ENCODE measurements around the gene ZC3H12A. TPM values are rescaled to one million over a fixed set of nuclear protein-coding genes. Genes with fewer than 3 reads are reported as not detected.
"Not testable (repeated sequence)": the region's sequence is repeated elsewhere in the genome, so short reads cannot be mapped to it uniquely, and the experiment has no call there.

ZC3H12A gene
- total and polyA plus RNA-seq, 7 donors = 7.4 to 72.4 (median 14.4) TPM

- Histone ChIP-seq H3K4me3 (no peak overlapping the region), H3K9me3 (no peaks in the 10 kb centered on the region), H3K4me1 (peaks cover 0 to 38% (median 23%) of the 10 kb centered on the region in 4 donors), H3K27ac (peak overlapping the region; percentile 39 to 81 (median 71)), H3K27me3 (no peaks in the 10 kb centered on the region), H3K36me3 (peaks cover 0 to 63% (median 23%) of the 10 kb centered on the region in 4 donors)
- WGBS, 2 donors = 52 to 80% methylated on average over 4 of the region's 4 CpGs
- intact Hi-C loops (cut with DNase I) = loop anchor here (5.0 kb wide), 1 partner anchor 58 kb away; the partner anchor contains the start of gene DNALI1
- DNase-seq = no peak
- TF ChIP-seq EP300 (IDR thresholded peaks at IDR 0.05) = no peak
- peak; percentile 12 to 54 (median 44) for TF ChIP-seq POLR2AphosphoS5 (IDR thresholded peaks at IDR 0.05)
Measured at GRCh38 chr1:37498872-37499617, 24.7 kb downstream of the ZC3H12A start.

DNA sequence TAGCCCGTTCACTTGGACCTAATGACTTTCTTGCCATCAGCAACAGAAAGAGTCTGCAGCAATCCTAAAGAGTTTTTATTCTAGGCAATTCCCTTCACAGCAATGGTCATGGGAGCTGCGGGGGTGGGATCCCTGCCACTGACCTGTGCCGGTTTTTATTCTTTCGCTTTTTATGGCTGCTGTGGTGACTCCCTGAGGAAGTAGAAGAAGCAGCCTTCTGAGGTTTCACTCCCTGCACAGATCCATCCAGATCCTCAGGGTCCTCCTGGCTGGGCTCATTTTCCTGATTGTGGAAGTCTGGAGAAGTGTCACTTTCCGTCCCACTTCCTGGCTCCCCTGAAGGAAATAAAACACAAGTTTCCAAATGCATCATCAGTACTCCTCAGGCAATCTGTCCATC lies 27.3 kb downstream of the ZC3H12A start:
- H3K27ac ChIP-seq = peak overlapping the region in 1 of 4 donors; percentile 40
- H3K4me3 ChIP-seq = no peak overlapping the region
- intact Hi-C loops (cut with DNase I) = no loop called here
- no peak for DNase-seq
- H3K27me3 ChIP-seq = no peaks in the 10 kb centered on the region
- H3K9me3 ChIP-seq = no peaks in the 10 kb centered on the region
- TF ChIP-seq, protein P1, sequence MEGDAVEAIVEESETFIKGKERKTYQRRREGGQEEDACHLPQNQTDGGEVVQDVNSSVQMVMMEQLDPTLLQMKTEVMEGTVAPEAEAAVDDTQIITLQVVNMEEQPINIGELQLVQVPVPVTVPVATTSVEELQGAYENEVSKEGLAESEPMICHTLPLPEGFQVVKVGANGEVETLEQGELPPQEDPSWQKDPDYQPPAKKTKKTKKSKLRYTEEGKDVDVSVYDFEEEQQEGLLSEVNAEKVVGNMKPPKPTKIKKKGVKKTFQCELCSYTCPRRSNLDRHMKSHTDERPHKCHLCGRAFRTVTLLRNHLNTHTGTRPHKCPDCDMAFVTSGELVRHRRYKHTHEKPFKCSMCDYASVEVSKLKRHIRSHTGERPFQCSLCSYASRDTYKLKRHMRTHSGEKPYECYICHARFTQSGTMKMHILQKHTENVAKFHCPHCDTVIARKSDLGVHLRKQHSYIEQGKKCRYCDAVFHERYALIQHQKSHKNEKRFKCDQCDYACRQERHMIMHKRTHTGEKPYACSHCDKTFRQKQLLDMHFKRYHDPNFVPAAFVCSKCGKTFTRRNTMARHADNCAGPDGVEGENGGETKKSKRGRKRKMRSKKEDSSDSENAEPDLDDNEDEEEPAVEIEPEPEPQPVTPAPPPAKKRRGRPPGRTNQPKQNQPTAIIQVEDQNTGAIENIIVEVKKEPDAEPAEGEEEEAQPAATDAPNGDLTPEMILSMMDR (IDR thresholded peaks at IDR 0.05) = no peak
- no peak for TF ChIP-seq POLR2AphosphoS5 (IDR thresholded peaks at IDR 0.05)
- no peak for TF ChIP-seq EP300 (IDR thresholded peaks at IDR 0.05)
- no peak for TF ChIP-seq POLR2A (IDR thresholded peaks at IDR 0.05)
- WGBS, 2 donors = 89 to 95% methylated on average over 5 of the region's 5 CpGs
- H3K36me3 ChIP-seq = peaks cover 0 to 62% (median 23%) of the 10 kb centered on the region in 4 donors
- peaks cover 0 to 38% (median 23%) of the 10 kb centered on the region in 4 donors for H3K4me1 ChIP-seq

- peaks cover 0 to 38% (median 23%) of the 10 kb centered on the region in 4 donors for H3K4me1 ChIP-seq
- no peaks in the 10 kb centered on the region for H3K9me3 ChIP-seq
- no peak for DNase-seq
- intact Hi-C loops (cut with DNase I) = no loop called here
- H3K27ac ChIP-seq = peak overlapping the region in 1 of 4 donors; percentile 40
- TF ChIP-seq, protein P1 (IDR thresholded peaks at IDR 0.05) = no peak
- TF ChIP-seq EP300 (IDR thresholded peaks at IDR 0.05) (no peak), POLR2A (IDR thresholded peaks at IDR 0.05) (no peak), POLR2AphosphoS5 (IDR thresholded peaks at IDR 0.05) (no peak)
- no peaks in the 10 kb centered on the region for H3K27me3 ChIP-seq
- peaks cover 0 to 66% (median 27%) of the 10 kb centered on the region in 4 donors for H3K36me3 ChIP-seq
- H3K4me3 ChIP-seq = no peak overlapping the region
Measured at GRCh38 chr1:37502104-37502503, 27.7 kb downstream of the ZC3H12A start.

DNA sequence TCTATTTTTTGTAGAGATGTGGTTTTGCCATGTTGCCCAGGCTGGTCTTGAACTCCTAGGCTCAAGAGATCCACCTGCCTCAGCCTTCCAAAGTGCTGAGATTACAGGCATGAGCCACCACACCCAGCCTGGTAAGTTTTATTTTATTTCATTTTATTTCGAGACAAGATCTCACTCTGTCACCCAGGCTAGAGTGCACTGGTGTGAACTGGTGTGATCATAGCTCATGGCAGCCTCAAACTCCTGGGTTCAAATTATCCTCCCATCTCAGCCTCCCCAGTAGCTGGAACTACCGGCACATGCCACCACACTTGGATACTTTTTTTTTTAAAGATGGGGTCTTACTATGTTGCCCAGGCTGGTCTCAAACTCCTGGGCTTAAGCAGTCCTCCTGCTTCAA lies 28.4 kb downstream of the ZC3H12A start:
- intact Hi-C loops (cut with DNase I); DNase-seq; H3K27ac ChIP-seq; H3K27me3 ChIP-seq; H3K9me3 ChIP-seq; H3K4me3 ChIP-seq: not testable (repeated sequence)
- Histone ChIP-seq H3K36me3 (peaks cover 0 to 72% (median 30%) of the 10 kb centered on the region in 4 donors), H3K4me1 (peaks cover 0 to 31% (median 23%) of the 10 kb centered on the region in 4 donors)
- 91 to 94% methylated on average over 2 of the region's 2 CpGs for WGBS, 2 donors

DNA sequence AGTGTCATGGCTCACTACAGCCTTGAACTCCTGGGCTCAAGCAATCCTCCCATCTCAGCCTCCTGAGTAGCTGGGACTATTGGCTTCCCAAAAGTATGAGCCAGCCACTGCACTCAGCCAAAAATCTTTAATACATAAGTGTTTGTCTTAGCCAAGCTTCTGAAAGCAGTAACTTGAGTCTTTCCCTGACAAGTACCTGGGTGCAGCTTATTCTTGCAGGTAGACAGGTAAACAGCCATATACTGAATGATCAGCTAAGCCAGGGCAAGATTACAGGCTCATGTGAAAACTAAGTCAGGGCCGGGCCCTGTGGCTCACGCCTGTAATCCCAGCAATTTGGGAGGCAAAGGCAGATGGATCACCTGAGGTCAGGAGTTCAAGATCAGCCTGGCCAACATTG lies 32.4 kb downstream of the ZC3H12A start:
- Histone ChIP-seq H3K27me3 (no peaks in the 10 kb centered on the region), H3K4me3 (no peak overlapping the region), H3K27ac (no peak overlapping the region), H3K9me3 (no peaks in the 10 kb centered on the region), H3K36me3 (peaks cover 9 to 89% (median 27%) of the 10 kb centered on the region in 4 donors), H3K4me1 (peaks cover 0 to 6% (median 1%) of the 10 kb centered on the region in 4 donors)
- DNase-seq = no peak
- intact Hi-C loops (cut with DNase I) = no loop called here
- 94 to 96% methylated on average over 2 of the region's 2 CpGs for WGBS, 2 donors
- TF ChIP-seq, protein P1 (IDR thresholded peaks at IDR 0.05) = no peak
- TF ChIP-seq EP300 (IDR thresholded peaks at IDR 0.05) (no peak), POLR2AphosphoS5 (IDR thresholded peaks at IDR 0.05) (no peak), POLR2A (IDR thresholded peaks at IDR 0.05) (no peak)

All from sigmoid colon (tissue), 7 donors.